Vagina (tissue), 2 donors: ENCODE data around the gene MTA3. TPM values are rescaled to one million over a fixed set of nuclear protein-coding genes. Genes with fewer than 3 reads are reported as not detected.

Source experiments
- DNase-seq, 2 donors: peaks; one replicate each; pipeline ENCODE4 v3.0.0-alpha.2; 2017; ENCODE audit errors: extremely low spot score in 2 of 2
- H3K27ac ChIP-seq: fragments of 200-600 bp; sonication (generic); one replicate; pipeline ENCODE4 v1.5.1; 2019
- H3K27me3 ChIP-seq: fragments of 200-600 bp; sonication (generic); one replicate; pipeline ENCODE4 v1.5.1; 2019
- H3K36me3 ChIP-seq, 2 donors: fragments of 200-600 bp; sonication (generic); one replicate each; pipeline ENCODE4 v1.5.1; 2017 to 2019
- H3K4me1 ChIP-seq: fragments of 200-600 bp; sonication (generic); one replicate; pipeline ENCODE4 v1.5.1; 2019
- H3K4me3 ChIP-seq, 2 donors: fragments of 200-600 bp; sonication (generic); 1 replicate in 1 of 2; 2 replicates in 1 of 2; pipeline ENCODE4 v1.5.1; 2016 to 2019
- H3K9me3 ChIP-seq: fragments of 200-600 bp; sonication (generic); one replicate; pipeline ENCODE4 v1.5.1; 2019
- POLR2A ChIP-seq, 2 donors: fragments of 450-650 bp; IDR thresholded peaks; one replicate each; pipeline ENCODE4 v1.6.1; 2017; ENCODE audit warnings: antibody characterized with exemption in 2 of 2, mild to moderate bottlenecking in 2 of 2, moderate library complexity in 2 of 2
- POLR2AphosphoS5 ChIP-seq, 2 donors: sonication (generic); formaldehyde crosslinking; IDR thresholded peaks; one replicate each; pipeline ENCODE4 v1.9.0; 2017; ENCODE audit warnings: antibody characterized with exemption in 2 of 2, mild to moderate bottlenecking in 2 of 2, low read depth in 1 of 2; ENCODE audit not compliant: insufficient read depth in 1 of 2
- intact Hi-C: fragments of 100-400 bp; cut with DNase I; formaldehyde crosslinking; loops from one replicate; pipeline ENCODE4 v1.15.1; 2023
- total RNA-seq: library from RNA; depleted of rRNA; stranded (reverse); fragments of >200 nt; gene quantifications from one replicate; pipeline ENCODE4 v1.2.3, GENCODE V29; 2016
- TF ChIP-seq, protein P1 (sequence below), 3 experiments: fragments of 450-650 bp in 2 of 3; fragments of 200-600 bp in 1 of 3; sonication (generic) in 1 of 3; IDR thresholded peaks; one replicate each; pipeline ENCODE4 v1.5.1; 2017 to 2019; ENCODE audit warnings: antibody characterized with exemption in 3 of 3, mild to moderate bottlenecking in 2 of 3, moderate library complexity in 2 of 3

MTA3 gene
- total RNA-seq, 1 donor from 2014 or later, result 46.7 TPM

DNA sequence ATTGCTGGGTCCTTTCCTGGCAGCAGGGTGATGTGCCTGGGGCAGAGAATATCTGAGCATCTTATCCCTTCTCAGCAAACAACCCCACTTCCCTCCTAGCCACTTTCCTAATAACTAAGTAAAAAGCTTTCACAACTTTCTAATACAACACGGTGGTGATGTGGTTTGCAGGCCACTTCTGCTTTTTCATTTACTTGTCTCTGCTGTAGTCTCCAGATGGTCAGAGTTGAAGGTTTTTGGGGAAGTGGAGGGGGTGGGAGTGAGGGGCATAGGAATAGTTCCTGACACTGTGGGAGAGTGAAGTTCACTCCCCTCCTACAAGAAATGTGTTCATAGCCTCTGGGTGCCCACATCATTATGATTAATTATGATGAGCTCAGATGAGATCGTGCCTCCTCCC, 183.9 kb downstream of the MTA3 start:
- Histone ChIP-seq H3K27me3 (no peaks in the 10 kb centered on the region), H3K4me1 (peaks cover 15% of the 10 kb centered on the region), H3K36me3 (no peaks in the 10 kb centered on the region), H3K9me3 (no peaks in the 10 kb centered on the region), H3K27ac (no peak overlapping the region), H3K4me3 (no peak overlapping the region)
- intact Hi-C loops, result no loop called here
- TF ChIP-seq, protein P1, sequence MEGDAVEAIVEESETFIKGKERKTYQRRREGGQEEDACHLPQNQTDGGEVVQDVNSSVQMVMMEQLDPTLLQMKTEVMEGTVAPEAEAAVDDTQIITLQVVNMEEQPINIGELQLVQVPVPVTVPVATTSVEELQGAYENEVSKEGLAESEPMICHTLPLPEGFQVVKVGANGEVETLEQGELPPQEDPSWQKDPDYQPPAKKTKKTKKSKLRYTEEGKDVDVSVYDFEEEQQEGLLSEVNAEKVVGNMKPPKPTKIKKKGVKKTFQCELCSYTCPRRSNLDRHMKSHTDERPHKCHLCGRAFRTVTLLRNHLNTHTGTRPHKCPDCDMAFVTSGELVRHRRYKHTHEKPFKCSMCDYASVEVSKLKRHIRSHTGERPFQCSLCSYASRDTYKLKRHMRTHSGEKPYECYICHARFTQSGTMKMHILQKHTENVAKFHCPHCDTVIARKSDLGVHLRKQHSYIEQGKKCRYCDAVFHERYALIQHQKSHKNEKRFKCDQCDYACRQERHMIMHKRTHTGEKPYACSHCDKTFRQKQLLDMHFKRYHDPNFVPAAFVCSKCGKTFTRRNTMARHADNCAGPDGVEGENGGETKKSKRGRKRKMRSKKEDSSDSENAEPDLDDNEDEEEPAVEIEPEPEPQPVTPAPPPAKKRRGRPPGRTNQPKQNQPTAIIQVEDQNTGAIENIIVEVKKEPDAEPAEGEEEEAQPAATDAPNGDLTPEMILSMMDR (IDR thresholded peaks at IDR 0.05), result no peak
- TF ChIP-seq POLR2AphosphoS5 (IDR thresholded peaks at IDR 0.05; ENCODE audit: insufficient read depth in 1 of 2, low read depth in 1 of 2), result no peak
- TF ChIP-seq POLR2A (IDR thresholded peaks at IDR 0.05), result no peak
- no peak for DNase-seq

DNA sequence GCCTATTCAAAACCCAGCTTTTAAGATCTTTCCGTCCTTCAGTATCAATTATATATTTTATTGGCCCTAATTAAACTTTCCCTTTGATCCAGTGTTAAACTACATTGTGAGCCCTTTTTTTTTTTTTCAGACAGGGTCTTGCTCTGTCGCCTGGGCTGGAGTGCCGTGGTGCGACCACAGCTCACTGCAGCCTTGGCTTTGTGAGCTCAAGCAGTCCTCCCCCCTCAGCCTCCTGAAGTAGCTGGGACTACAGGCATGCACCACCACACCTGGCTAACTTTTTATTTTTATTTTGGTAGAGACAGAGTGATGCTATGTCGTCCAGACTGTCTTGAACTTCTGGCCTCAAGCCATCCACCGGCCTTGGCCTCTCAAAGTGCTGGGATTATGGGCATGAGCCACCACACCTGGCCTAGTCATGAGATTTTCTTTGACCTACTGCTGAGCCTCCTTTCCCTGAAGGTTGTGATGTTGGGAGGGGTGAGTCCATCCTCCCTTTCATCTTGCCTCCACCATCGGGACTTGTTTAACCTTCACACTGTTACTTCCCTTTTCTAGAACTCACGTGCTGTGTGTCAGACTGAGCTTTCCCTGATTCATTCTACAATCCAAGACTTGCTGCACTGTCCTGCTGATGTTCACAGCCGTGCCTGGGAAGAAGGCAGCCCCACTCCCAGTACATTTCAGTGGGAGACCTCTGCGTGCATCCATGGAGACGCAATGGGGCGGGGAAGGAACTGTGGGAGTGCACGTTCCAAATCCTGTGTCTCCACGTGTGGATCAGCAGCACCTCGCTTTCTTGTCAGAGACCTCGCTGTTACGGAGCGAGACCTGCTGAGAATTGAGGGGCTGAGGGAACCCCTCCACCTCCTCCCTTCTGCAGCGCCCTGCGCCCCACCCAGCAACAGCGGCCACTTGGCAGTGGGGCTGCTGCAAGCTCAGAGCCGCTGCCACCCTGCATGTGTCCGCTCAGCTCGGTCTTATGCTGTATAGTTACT, 184.7 kb downstream of the MTA3 start:
- intact Hi-C loops, result no loop called here
- Histone ChIP-seq H3K4me3 (no peak overlapping the region), H3K36me3 (no peaks in the 10 kb centered on the region), H3K4me1 (peaks cover 15% of the 10 kb centered on the region), H3K27ac (peak overlapping the region; percentile 42), H3K9me3 (no peaks in the 10 kb centered on the region), H3K27me3 (no peaks in the 10 kb centered on the region)
- no peak for DNase-seq
- TF ChIP-seq POLR2A (IDR thresholded peaks at IDR 0.05) (no peak), POLR2AphosphoS5 (IDR thresholded peaks at IDR 0.05; ENCODE audit: insufficient read depth in 1 of 2, low read depth in 1 of 2) (no peak)
- TF ChIP-seq, protein P1 (IDR thresholded peaks at IDR 0.05), result no peak

- Histone ChIP-seq H3K27ac (peak overlapping the region; percentile 42), H3K4me3 (no peak overlapping the region), H3K36me3 (no peaks in the 10 kb centered on the region), H3K9me3 (no peaks in the 10 kb centered on the region), H3K4me1 (peaks cover 15% of the 10 kb centered on the region), H3K27me3 (no peaks in the 10 kb centered on the region)
- no peak for TF ChIP-seq POLR2A (IDR thresholded peaks at IDR 0.05)
- TF ChIP-seq, protein P1 (IDR thresholded peaks at IDR 0.05), result no peak
- TF ChIP-seq POLR2AphosphoS5 (IDR thresholded peaks at IDR 0.05; ENCODE audit: insufficient read depth in 1 of 2, low read depth in 1 of 2), result no peak
- DNase-seq, result no peak
- intact Hi-C loops, result no loop called here
Observed at GRCh38 chr2:42754021-42754775, 185.8 kb downstream of the MTA3 start.

- H3K4me3 ChIP-seq, result no peak overlapping the region
- H3K27me3 ChIP-seq, result no peaks in the 10 kb centered on the region
- TF ChIP-seq, protein P1 (IDR thresholded peaks at IDR 0.05), result no peak
- TF ChIP-seq POLR2AphosphoS5 (IDR thresholded peaks at IDR 0.05; ENCODE audit: insufficient read depth in 1 of 2, low read depth in 1 of 2) (no peak), POLR2A (IDR thresholded peaks at IDR 0.05) (no peak)
- peak overlapping the region; percentile 42 for H3K27ac ChIP-seq
- peaks cover 15% of the 10 kb centered on the region for H3K4me1 ChIP-seq
- DNase-seq, result no peak
- no peaks in the 10 kb centered on the region for H3K36me3 ChIP-seq
- H3K9me3 ChIP-seq, result no peaks in the 10 kb centered on the region
- intact Hi-C loops, result no loop called here
Observed at GRCh38 chr2:42754776-42755140, 186.3 kb downstream of the MTA3 start.
